Smooth muscle cell (in vitro differentiated cells): ENCODE results near the gene SMCR8. TPM values are rescaled to one million over a fixed set of nuclear protein-coding genes. Genes with fewer than 3 reads are reported as not detected.

Experiments used
- DNase-seq: peaks from one replicate; lab custom pipeline; 2025; ENCODE audit not compliant: unreplicated experiment; lab: John Stamatoyannopoulos, UW
- H2AFZ ChIP-seq: fragments of 200-600 bp; sonication (generic); 2 replicates; pipeline ENCODE4 v1.6.0; 2016; ENCODE audit warnings: antibody characterized with exemption, low read depth, mild to moderate bottlenecking
- H3F3A ChIP-seq: fragments of 200-600 bp; sonication (generic); 2 replicates; pipeline ENCODE4 v1.6.0; 2017; ENCODE audit warnings: antibody characterized with exemption, low read depth
- H3K27ac ChIP-seq: fragments of 200-600 bp; sonication (generic); 2 replicates; pipeline ENCODE4 v1.5.1; 2016; ENCODE audit warnings: low read depth, mild to moderate bottlenecking
- H3K27me3 ChIP-seq: fragments of 200-600 bp; sonication (generic); 2 replicates; pipeline ENCODE4 v1.6.1; 2016; ENCODE audit warnings: low read depth, mild to moderate bottlenecking
- H3K36me3 ChIP-seq: fragments of 200-600 bp; sonication (generic); 2 replicates; pipeline ENCODE4 v1.5.1; 2016; ENCODE audit warnings: low read depth
- H3K4me1 ChIP-seq: fragments of 200-600 bp; sonication (generic); 2 replicates; pipeline ENCODE4 v1.5.1; 2016; ENCODE audit warnings: low read depth
- H3K4me2 ChIP-seq: fragments of 200-600 bp; sonication (generic); 2 replicates; pipeline ENCODE4 v1.6.0; 2016; ENCODE audit warnings: mild to moderate bottlenecking
- H3K4me3 ChIP-seq: fragments of 200-600 bp; sonication (generic); 2 replicates; pipeline ENCODE4 v1.5.1; 2016; ENCODE audit warnings: mild to moderate bottlenecking
- H3K79me2 ChIP-seq: fragments of 200-600 bp; sonication (generic); 2 replicates; pipeline ENCODE4 v1.6.0; 2016; ENCODE audit warnings: low read depth, mild to moderate bottlenecking
- H3K9ac ChIP-seq: fragments of 200-600 bp; sonication (generic); 2 replicates; pipeline ENCODE4 v1.6.0; 2016; ENCODE audit warnings: low read depth
- H3K9me3 ChIP-seq: fragments of 200-600 bp; sonication (generic); replicated peaks from 2 replicates; pipeline ENCODE4 v1.5.1; 2016; ENCODE audit warnings: low read depth
- H4K20me1 ChIP-seq: fragments of 200-600 bp; sonication (generic); 2 replicates; pipeline ENCODE4 v1.6.0; 2016; ENCODE audit warnings: low read depth
- CTCF ChIP-seq: fragments of 200-600 bp; sonication (generic); IDR thresholded peaks from 2 replicates; pipeline ENCODE4 v1.5.1; 2017; ENCODE audit warnings: borderline replicate concordance, mild to moderate bottlenecking, antibody characterized with exemption; ENCODE audit not compliant: insufficient read depth, poor library complexity, severe bottlenecking
- WGBS: methylation state at CpG from one replicate; pipeline ENCODE4 v1.1.7; 2016; ENCODE audit warnings: low lambda C conversion rate; 5-methylcytosine and 5-hydroxymethylcytosine counted together
- polyA plus RNA-seq: library from polyadenylated mRNA; unstranded; fragments of >200 nt; fragmentation: Nextera tagmentation; extraction: Ambion mirVana; gene quantifications from 2 replicates; pipeline ENCODE4 v1.2.1, GENCODE V29; 2016
- total RNA-seq: library from RNA; depleted of rRNA; stranded (reverse); fragments of >200 nt; gene quantifications from 2 replicates; pipeline ENCODE4 v1.2.3, GENCODE V29; 2014

The SMCR8 gene
- total RNA-seq (10.4 and 12.6 TPM in 2 replicates), polyA plus RNA-seq (3.3 and 4.5 TPM in 2 replicates)

GRCh38 chr17:18314731-18315561, at the start of gene SMCR8, which contains the start of gene TOP3A:
Gene SMCR8 (plus strand): TSS chr17:18315293. CDS start chr17:18315790, 497 bp downstream.
Gene TOP3A (minus strand): TSS chr17:18314994. CDS start chr17:18314778, 216 bp downstream.
- peak within 1 kb of the TSS; percentile 96 for H3K27ac ChIP-seq
- peak within 1 kb of the TSS; percentile 82 for H2AFZ ChIP-seq
- H3K36me3 ChIP-seq = no peaks in the 10 kb centered on the region
- under 1% methylated on average over 76 of the region's 78 CpGs for WGBS
- TF ChIP-seq CTCF = no peak
- H3K4me1 ChIP-seq = peaks cover 40% of the 10 kb centered on the region
- peak within 1 kb of the TSS; percentile 90 for H3K4me3 ChIP-seq
- H3K9me3 ChIP-seq = no peaks in the 10 kb centered on the region
- peak within 1 kb of the TSS; percentile 98 for H3K4me2 ChIP-seq
- peaks cover 11% of the 10 kb centered on the region for H3F3A ChIP-seq
- H3K27me3 ChIP-seq = no peaks in the 10 kb centered on the region
- peak; percentile 89 for DNase-seq
- H3K9ac ChIP-seq = peak within 1 kb of the TSS; percentile 96
- H3K79me2 ChIP-seq = peaks cover 90% of the 10 kb centered on the region
- peaks cover 52% of the 10 kb centered on the region for H4K20me1 ChIP-seq

- 92% methylated on average over 10 of the region's 10 CpGs for whole genome bisulfite sequencing
- peaks cover 26% of the 10 kb centered on the region for H3F3A ChIP-seq
- DNase-seq = no peak
These were observed 47.7 kb upstream of the SMCR8 start for GRCh38 chr17:18267366-18267765.

GRCh38 chr17:18267927-18268711, 47.0 kb upstream of the SMCR8 start:
- DNase-seq = no peak
- Histone ChIP-seq H3K79me2 (no peaks in the 10 kb centered on the region), H3K9ac (peak overlapping the region; percentile 41), H2AFZ (no peak overlapping the region), H4K20me1 (peaks cover 2% of the 10 kb centered on the region), H3K9me3 (no peaks in the 10 kb centered on the region), H3K4me1 (peaks cover 13% of the 10 kb centered on the region), H3K4me3 (no peak overlapping the region), H3K4me2 (peak overlapping the region; percentile 71), H3K27me3 (no peaks in the 10 kb centered on the region), H3K27ac (peak overlapping the region; percentile 69), H3F3A (peaks cover 26% of the 10 kb centered on the region), H3K36me3 (no peaks in the 10 kb centered on the region)
- WGBS = 28% methylated on average over 14 of the region's 14 CpGs
- no peak for TF ChIP-seq CTCF

More at GRCh38 chr17:18267366-18267765, 47.7 kb upstream of the SMCR8 start:
- Histone ChIP-seq H3K4me3 (no peak overlapping the region), H3K79me2 (peaks cover 7% of the 10 kb centered on the region), H3K4me2 (no peak overlapping the region), H3K27me3 (no peaks in the 10 kb centered on the region), H3K9ac (no peak overlapping the region), H3K9me3 (no peaks in the 10 kb centered on the region), H3K27ac (peak overlapping the region; percentile 69), H4K20me1 (peaks cover 9% of the 10 kb centered on the region), H3K4me1 (peaks cover 13% of the 10 kb centered on the region), H3K36me3 (no peaks in the 10 kb centered on the region), H2AFZ (no peak overlapping the region)
- TF ChIP-seq CTCF = no peak
